Activated B cell treated with CpG ODN at 0.5 μM for 24 hours (primary cell): ENCODE results near the gene DOK7. TPM values are rescaled to one million over a fixed set of nuclear protein-coding genes. Genes with fewer than 3 reads are reported as not detected.

Experiments
- ATAC-seq: fragments of 200-7000 bp; cut with Tn5 transposase; one replicate; pipeline ENCODE4 v1.10.0; 2021; ENCODE audit warnings: low read depth, mild to moderate bottlenecking, moderate library complexity
- CTCF ChIA-PET: fragments of 350-600 bp; sonication (Branson Sonifier 250); formaldehyde crosslinking; loops from one replicate; lab custom pipeline; 2021; ENCODE audit warnings: antibody characterized with exemption; lab: Charles Lee
- POLR2A ChIA-PET: fragments of 350-600 bp; sonication (Branson Sonifier 250); formaldehyde crosslinking; loops from one replicate; lab custom pipeline; 2021; ENCODE audit warnings: antibody characterized with exemption; lab: Charles Lee
- DNase-seq: peaks from one replicate; pipeline ENCODE4 v3.0.0; 2022
- H3K27ac Mint-ChIP-seq: one replicate; pipeline ENCODE4 v1.8.0; 2020; ENCODE audit warnings: mixed read lengths
- H3K27me3 Mint-ChIP-seq: one replicate; pipeline ENCODE4 v1.8.0; 2021; ENCODE audit warnings: mixed read lengths
- H3K36me3 Mint-ChIP-seq: one replicate; pipeline ENCODE4 v1.8.0; 2021; ENCODE audit warnings: low read depth, mixed read lengths
- H3K4me1 Mint-ChIP-seq: one replicate; pipeline ENCODE4 v1.8.0; 2021; ENCODE audit warnings: mixed read lengths
- H3K4me3 Mint-ChIP-seq: one replicate; pipeline ENCODE4 v1.8.0; 2020; ENCODE audit warnings: mild to moderate bottlenecking, mixed read lengths
- H3K9me3 Mint-ChIP-seq: one replicate; pipeline ENCODE4 v1.8.0; 2020; ENCODE audit warnings: mixed read lengths
- intact Hi-C: fragments of 100-400 bp; cut with micrococcal nuclease; formaldehyde crosslinking; loops from one replicate; pipeline ENCODE4 v1.15.1; 2024
- total RNA-seq: library from RNA; stranded (reverse); gene quantifications from 2 replicates; pipeline ENCODE4 v1.2.3, GENCODE V29; 2022
- TF ChIP-seq, protein P1 (sequence below): fragments of 200-600 bp; IDR thresholded peaks from one replicate; pipeline ENCODE4 v1.8.0; 2022; ENCODE audit warnings: antibody characterized with exemption, mild to moderate bottlenecking

The DOK7 gene
- total RNA-seq, 1 donor from 2014 or later: 2.7 TPM

DNA sequence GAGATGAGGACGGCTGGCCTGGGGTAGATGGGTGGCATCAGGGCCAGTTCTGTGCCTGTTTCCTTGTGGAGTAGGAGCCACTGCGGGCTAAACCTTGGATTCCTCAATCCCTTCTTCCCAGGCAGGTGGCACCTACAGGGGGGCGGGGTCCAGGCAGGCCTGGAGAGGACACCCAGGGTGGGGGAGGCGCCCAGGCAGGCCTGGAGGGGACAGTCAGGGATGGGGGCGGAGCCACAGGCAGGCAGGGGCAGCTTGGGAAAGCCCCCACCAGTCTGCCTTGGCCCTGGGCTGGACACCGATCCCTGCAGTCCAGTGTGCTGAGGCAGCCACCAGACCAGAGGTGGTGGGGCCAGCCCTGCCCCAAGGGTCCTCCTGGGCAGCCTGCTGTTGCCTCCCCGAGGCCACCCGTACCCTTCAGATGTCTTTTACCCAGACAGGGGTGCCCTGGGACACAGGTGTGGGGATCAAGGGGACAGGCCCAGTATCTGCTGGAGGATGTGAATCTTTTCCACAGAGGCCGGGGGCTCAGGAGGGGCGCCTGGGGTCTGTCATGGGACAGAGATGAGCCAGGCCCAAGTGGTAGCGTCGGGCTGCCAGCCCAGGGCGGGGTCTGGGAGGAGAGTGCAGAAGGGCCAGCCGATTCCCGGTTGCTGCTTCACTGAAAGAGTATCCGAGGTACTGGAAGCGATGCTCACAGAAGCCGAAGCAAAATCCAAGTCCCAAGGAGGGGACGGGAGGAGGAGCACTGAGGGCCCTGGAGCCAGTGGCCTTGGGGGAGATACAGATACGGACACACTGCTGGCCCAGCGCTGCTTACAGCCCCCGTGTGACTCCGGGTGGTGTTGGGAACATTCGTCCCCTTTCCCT, 34.6 kb downstream of the DOK7 start:
- Mint-ChIP-seq H3K27ac (no peak overlapping the region), H3K4me1 (no peaks in the 10 kb centered on the region), H3K27me3 (no peaks in the 10 kb centered on the region), H3K4me3 (no peak overlapping the region), H3K36me3 (peaks cover 12% of the 10 kb centered on the region), H3K9me3 (no peaks in the 10 kb centered on the region)
- intact Hi-C loops: no loop called here
- DNase-seq (no peak), ATAC-seq (no peak)
- CTCF ChIA-PET: no interaction called here
- POLR2A ChIA-PET: no interaction called here
- TF ChIP-seq, protein P1, sequence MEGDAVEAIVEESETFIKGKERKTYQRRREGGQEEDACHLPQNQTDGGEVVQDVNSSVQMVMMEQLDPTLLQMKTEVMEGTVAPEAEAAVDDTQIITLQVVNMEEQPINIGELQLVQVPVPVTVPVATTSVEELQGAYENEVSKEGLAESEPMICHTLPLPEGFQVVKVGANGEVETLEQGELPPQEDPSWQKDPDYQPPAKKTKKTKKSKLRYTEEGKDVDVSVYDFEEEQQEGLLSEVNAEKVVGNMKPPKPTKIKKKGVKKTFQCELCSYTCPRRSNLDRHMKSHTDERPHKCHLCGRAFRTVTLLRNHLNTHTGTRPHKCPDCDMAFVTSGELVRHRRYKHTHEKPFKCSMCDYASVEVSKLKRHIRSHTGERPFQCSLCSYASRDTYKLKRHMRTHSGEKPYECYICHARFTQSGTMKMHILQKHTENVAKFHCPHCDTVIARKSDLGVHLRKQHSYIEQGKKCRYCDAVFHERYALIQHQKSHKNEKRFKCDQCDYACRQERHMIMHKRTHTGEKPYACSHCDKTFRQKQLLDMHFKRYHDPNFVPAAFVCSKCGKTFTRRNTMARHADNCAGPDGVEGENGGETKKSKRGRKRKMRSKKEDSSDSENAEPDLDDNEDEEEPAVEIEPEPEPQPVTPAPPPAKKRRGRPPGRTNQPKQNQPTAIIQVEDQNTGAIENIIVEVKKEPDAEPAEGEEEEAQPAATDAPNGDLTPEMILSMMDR: no peak

DNA sequence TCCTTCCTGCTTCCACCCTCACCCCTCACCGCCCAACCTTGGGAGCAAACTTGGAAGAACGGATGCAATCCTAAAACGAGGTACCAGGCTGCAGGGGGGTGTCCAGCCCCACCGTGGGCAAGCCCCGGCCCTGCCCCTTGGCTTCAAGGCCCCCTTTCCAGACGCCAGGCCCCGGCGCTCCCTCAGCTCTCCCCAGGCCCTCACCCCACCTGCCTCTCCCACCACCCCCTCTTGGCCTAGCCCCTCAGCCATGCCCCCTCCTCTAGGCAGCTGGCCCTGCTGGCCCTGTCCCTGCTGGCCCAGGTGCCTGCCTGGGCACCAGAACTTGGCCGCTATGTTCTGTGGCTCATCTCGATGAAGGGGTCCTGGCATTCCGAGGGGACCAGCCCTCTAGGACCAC, 35.3 kb downstream of the DOK7 start:
- DNase-seq (no peak), ATAC-seq (no peak)
- Mint-ChIP-seq H3K9me3 (no peaks in the 10 kb centered on the region), H3K27me3 (no peaks in the 10 kb centered on the region), H3K27ac (no peak overlapping the region), H3K4me1 (no peaks in the 10 kb centered on the region), H3K4me3 (no peak overlapping the region), H3K36me3 (peaks cover 15% of the 10 kb centered on the region)
- ChIA-PET POLR2A (no interaction called here), CTCF (no interaction called here)
- intact Hi-C loops: no loop called here
- TF ChIP-seq, protein P1: no peak

DNA sequence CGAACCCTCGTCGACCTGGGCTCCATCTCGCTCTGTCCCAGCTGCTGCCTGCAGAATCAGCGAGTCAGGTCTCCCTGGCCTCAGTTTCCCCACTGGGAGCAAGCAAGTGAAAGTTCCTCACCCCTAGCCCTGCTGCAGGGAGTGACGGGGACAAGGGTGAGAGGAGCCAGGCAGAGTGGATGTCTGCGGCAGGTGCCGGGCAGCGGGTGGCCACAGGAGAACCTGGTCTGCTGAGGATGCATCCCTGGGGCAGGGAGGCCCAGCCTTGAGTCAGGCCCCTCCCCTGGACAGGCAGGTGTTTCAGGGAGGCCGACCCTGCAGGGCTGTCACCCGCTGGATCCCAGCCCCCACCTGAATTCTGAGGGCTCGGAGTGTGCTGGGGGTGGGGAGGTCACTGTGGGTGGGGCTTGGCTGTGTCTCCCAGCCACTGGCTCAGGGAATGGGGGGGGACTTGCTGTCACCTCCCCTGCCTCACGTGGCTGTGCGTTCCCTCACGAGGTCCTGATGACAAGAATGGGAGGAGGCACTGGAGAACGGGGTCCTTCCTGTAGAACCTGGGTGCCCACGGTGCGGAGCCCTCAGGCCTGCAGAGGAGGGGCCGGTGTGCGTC, 35.9 kb downstream of the DOK7 start:
- Mint-ChIP-seq H3K27ac (no peak overlapping the region), H3K4me3 (no peak overlapping the region), H3K4me1 (no peaks in the 10 kb centered on the region), H3K36me3 (peaks cover 19% of the 10 kb centered on the region), H3K27me3 (no peaks in the 10 kb centered on the region), H3K9me3 (no peaks in the 10 kb centered on the region)
- intact Hi-C loops: no loop called here
- DNase-seq (no peak), ATAC-seq (no peak)
- ChIA-PET POLR2A (interaction anchor here (0.7 kb wide), 1 partner anchor 1198 kb away, joined by 3 read pairs; no protein-coding TSS in a partner anchor), CTCF (no interaction called here)
- TF ChIP-seq, protein P1: no peak

DNA sequence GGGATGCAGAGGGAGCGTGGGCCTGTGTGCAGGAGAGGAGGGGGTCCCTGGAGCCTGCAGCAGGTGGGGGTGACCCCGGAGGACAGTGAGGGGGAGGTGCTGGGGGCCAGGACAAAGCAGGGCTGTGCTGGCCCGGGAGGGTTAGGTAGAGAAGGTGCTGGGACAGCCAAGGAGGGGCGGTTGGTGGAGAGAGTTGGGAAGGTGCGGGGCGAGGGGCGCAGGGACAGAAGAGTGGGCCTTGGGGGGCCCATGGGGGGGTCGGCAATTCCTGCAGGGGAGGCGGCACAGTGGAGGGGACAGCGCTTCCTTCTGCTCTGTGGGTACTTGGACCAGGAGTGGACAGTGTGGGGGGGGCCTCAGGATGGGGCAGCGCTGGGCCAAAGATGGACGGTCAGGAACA, 36.6 kb downstream of the DOK7 start:
- intact Hi-C loops: no loop called here
- Mint-ChIP-seq H3K27me3 (no peaks in the 10 kb centered on the region), H3K4me1 (no peaks in the 10 kb centered on the region), H3K36me3 (peaks cover 22% of the 10 kb centered on the region), H3K27ac (no peak overlapping the region), H3K9me3 (no peaks in the 10 kb centered on the region), H3K4me3 (no peak overlapping the region)
- TF ChIP-seq, protein P1: no peak
- ChIA-PET CTCF (no interaction called here), POLR2A (interaction anchor here (0.7 kb wide), 1 partner anchor 1198 kb away, joined by 3 read pairs; no protein-coding TSS in a partner anchor)
- ATAC-seq (no peak), DNase-seq (no peak)

DNA sequence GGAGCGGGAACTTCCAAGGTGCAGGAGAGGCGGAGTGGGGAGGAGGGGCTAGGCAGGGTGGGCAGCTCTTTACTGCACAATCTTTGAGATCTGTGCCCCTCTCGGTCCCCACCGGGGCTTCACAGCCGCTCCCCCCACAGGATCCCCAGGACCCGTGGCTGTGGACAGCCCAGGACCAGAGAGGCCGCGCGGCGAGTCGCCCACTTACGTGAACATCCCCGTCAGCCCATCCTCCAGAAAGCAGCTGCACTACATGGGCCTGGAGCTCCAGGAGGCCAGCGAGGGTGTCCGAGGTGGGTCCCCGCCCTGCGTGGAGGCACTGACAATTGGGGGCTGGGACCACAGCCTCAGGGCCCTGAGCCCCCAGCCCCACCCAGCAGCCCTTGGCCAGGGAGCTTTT, 37.0 kb downstream of the DOK7 start:
- POLR2A ChIA-PET: no interaction called here
- TF ChIP-seq, protein P1: no peak
- DNase-seq (no peak), ATAC-seq (no peak)
- peaks cover 24% of the 10 kb centered on the region for H3K36me3 Mint-ChIP-seq
- H3K4me3 Mint-ChIP-seq: no peak overlapping the region
- H3K27ac Mint-ChIP-seq: no peak overlapping the region
- intact Hi-C loops: no loop called here
- H3K9me3 Mint-ChIP-seq: no peaks in the 10 kb centered on the region
- H3K4me1 Mint-ChIP-seq: no peaks in the 10 kb centered on the region
- no peaks in the 10 kb centered on the region for H3K27me3 Mint-ChIP-seq
- CTCF ChIA-PET: no interaction called here
